ENCODE results near the gene PBX3.
"Not testable (repeated sequence)": the region's sequence is repeated elsewhere in the genome, so short reads cannot be mapped to it uniquely, and the experiment has no call there.

Gene PBX3

GRCh38 chr9:125757834-125758233 is 10.7 kb downstream of the PBX3 start:
- no peak overlapping the region for H3K4me3 ChIP-seq (ENCODE audit: low read length)
- TF ChIP-seq ZNF274 (IDR thresholded peaks at IDR 0.05; ENCODE audit: low read depth, low read length): no peak

DNA sequence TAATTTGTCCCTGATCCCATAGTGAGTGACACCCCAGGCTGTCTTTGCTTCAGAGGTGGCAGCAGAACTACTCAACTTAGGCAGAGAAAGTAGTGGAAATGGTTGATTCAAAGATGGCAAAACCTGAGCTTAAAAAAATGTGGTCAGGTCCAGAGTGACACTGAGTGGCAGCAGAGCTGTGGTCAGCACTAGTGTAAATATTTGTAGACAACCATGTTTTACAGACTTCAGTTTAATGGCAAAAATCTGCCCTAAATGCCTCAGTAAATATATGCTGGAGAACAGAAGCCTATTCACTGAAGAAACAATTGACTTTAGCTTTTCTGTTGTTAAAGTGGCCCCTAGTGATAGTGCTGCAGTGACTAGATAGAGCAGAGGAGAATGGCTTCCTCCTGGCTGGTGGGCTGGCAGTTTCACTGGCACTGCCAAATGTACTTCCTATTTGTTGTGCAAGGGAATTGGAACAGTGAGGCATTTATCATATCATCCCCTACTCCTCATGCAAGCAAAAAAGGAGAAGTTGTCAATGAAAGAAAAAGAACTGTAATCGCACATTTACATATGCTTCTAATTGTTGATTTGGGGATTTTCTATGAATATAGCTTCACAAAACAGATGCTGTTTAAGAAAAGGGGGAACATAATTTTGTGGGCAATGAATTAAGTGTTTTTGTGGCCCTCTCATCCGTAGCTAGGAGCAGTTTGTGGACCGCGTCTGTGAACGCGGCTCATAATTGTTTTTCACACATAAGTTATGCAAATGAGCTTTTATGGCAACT is 12.0 kb downstream of the PBX3 start:
- H3K4me3 ChIP-seq (ENCODE audit: low read length): peak overlapping the region; percentile 43; the same call in 1 of the 2 replicates
- TF ChIP-seq ZNF274 (IDR thresholded peaks at IDR 0.05; ENCODE audit: low read depth, low read length): no peak

- peak overlapping the region; percentile 43; the same call in 1 of the 2 replicates for H3K4me3 ChIP-seq (ENCODE audit: low read length)
- no peak for TF ChIP-seq ZNF274 (IDR thresholded peaks at IDR 0.05; ENCODE audit: low read depth, low read length)
Measured at GRCh38 chr9:125759764-125760129, 12.6 kb downstream of the PBX3 start.

GRCh38 chr9:125760537-125760936 is 13.4 kb downstream of the PBX3 start:
- H3K4me3 ChIP-seq (ENCODE audit: low read length): no peak overlapping the region
- no peak for TF ChIP-seq ZNF274 (IDR thresholded peaks at IDR 0.05; ENCODE audit: low read depth, low read length)

DNA sequence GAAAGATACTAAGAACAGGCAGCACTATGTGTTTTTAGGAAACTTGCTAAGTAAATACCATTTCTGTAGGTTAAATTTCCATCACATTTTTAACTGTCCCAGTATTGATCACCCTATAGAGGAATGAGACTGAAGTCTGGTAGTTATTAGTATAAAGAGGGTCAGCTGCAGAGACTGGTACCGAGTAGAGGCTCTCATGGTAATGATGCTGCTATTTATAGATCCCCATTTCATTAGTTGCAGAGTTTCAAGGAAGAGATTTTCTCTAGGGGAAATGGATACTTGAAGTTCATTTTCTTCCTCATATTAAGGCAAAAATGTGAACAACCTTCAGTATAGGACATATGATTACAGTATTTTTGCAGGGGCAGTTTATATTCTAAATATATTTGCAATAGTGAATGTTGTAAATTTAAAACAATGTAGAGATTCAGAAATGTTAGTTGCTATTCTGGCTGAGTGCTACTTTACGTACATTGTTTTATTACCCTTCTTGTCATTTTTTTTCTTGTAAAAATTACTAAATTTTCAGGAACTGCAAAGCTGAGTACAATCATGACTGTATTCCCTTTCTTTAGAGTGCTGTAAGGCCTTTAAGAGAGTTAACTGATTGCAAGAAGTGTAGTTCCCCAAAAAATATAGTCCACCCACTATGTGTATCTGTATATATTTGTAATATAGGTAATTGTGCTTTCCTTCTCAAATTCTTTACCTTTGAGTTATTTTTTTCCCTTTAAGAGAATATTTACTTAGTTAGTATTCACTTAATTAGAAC is 14.7 kb downstream of the PBX3 start:
- no peak for TF ChIP-seq ZNF274 (IDR thresholded peaks at IDR 0.05; ENCODE audit: low read depth, low read length)
- H3K4me3 ChIP-seq (ENCODE audit: low read length): no peak overlapping the region

DNA sequence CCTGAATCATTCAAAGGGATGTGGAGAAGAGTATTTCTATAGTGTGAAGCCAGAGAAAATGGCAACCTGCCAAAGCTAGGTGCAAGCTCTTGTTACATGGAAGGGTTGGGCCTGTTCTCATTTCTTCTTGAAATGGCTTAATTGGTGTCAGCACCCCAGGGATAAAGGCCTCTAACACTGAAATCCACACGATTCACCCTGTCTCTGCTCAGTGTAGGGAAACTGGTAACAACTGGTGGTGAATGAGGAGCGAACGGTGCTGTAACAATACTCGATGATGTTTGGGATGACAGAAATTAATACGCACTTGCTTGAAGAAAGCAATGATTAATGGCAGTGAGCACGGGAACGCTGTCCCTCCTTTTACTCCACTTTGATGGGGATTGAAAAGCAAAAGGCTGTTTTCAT is 16.2 kb downstream of the PBX3 start:
- no peak for TF ChIP-seq ZNF274 (IDR thresholded peaks at IDR 0.05; ENCODE audit: low read depth, low read length)
- H3K4me3 ChIP-seq (ENCODE audit: low read length): no peak overlapping the region

DNA sequence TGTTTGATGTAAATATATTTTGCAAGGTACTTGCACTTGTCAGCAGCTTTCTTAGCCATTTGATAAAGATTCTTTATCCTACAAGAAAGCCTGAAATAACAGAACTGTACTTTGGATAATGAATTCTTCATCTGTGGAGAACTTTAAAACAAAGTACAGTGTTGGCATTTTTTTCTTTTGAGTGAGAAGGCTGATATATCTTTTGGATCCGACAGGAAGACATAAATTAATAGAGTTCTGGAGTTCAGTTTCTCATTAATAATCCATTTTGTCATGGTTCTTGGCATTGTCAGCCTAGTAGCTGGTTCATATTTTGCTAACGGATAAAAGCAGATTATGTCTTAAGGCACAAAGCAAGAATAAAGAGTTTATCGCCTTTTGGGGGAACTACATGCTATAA is 17.0 kb downstream of the PBX3 start:
- no peak for TF ChIP-seq ZNF274 (IDR thresholded peaks at IDR 0.05; ENCODE audit: low read depth, low read length)
- H3K4me3 ChIP-seq (ENCODE audit: low read length): no peak overlapping the region

DNA sequence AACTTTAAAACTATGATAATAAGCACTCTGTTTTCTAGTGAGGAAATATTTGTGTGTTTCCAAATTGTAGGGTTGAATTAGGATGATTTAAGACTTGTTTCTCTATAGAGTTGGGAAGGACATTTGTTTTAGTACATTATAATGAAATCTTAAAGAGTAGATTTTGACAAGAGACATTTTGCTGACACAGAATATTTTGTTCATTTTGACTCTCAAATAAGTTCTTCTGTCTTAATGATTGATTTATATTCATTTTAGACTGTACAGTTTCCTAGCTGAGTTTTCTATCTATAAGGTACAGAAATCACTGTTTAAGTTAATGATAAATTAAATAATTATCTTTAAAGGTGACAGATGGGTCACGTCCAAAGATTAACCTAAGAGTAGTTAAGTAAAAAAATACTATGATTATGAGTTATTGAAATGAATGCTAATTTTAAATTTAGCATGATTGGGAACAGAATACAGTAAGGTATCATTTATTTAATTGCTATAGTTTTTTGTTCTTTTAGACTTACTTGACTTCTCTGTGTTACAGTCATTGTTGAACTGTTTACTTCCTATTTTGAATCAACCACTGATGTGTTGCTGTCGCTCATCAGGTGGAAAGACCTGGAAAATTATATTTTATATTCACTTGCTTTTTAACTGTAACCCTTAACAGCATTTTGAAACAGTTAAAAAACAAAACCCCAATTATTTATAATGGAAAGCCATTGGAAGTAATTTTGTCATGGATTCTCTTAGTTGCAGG is 19.5 kb downstream of the PBX3 start:
- no peak for TF ChIP-seq ZNF274 (IDR thresholded peaks at IDR 0.05; ENCODE audit: low read depth, low read length)
- H3K4me3 ChIP-seq (ENCODE audit: low read length): no peak overlapping the region

DNA sequence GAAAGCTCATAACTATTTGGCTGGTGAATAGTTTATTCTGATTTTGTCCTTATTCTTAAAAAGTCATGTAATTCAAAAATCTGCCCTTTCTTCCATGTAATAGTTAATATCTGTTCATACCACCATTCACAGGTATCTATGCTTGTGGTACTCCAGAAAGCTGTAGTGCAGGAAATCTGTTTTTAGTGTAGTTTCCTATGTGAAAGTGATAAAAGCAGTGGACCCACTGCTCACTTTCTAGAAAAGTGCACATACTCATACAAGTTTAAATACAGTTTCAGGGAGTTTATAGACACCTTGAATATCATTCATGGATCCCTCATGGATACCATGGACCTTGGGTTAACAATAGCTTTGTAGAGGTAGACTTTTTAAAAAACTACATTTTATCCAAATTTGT is 20.2 kb downstream of the PBX3 start:
- TF ChIP-seq ZNF274 (IDR thresholded peaks at IDR 0.05; ENCODE audit: low read depth, low read length): no peak

GRCh38 chr9:125768803-125769202 is 21.6 kb downstream of the PBX3 start:
- no peak overlapping the region for H3K4me3 ChIP-seq (ENCODE audit: low read length)
- no peak for TF ChIP-seq ZNF274 (IDR thresholded peaks at IDR 0.05; ENCODE audit: low read depth, low read length)

More for the DNA sequence above, 20.2 kb downstream of the PBX3 start:
- no peak overlapping the region for H3K4me3 ChIP-seq (ENCODE audit: low read length)

- TF ChIP-seq ZNF274 (IDR thresholded peaks at IDR 0.05; ENCODE audit: low read depth, low read length): no peak
- no peak overlapping the region for H3K4me3 ChIP-seq (ENCODE audit: low read length)
Measured at GRCh38 chr9:125771037-125771436, 23.9 kb downstream of the PBX3 start.

GRCh38 chr9:125772740-125773139 is 25.6 kb downstream of the PBX3 start:
- TF ChIP-seq ZNF274 (IDR thresholded peaks at IDR 0.05; ENCODE audit: low read depth, low read length): no peak
- no peak overlapping the region for H3K4me3 ChIP-seq (ENCODE audit: low read length)

DNA sequence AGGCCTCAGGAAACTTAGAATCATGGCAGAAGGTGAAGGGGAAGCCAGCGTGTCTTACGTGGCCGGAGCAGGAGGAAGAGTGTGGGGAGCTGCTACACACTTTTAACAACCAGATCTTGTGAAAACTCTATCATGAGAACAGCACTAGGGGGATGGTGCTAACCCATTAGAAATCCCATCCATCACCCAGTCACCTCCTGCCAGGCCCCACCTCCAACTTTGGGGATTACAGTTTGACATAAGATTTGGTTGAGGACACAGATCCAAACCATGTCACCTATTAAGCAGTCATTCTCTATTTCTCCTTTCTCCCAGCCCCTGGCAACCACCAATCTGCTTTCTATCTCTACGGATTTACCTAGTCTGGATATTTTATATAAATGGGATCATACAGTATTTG is 26.9 kb downstream of the PBX3 start:
- no peak overlapping the region for H3K4me3 ChIP-seq (ENCODE audit: low read length)
- TF ChIP-seq ZNF274 (IDR thresholded peaks at IDR 0.05; ENCODE audit: low read depth, low read length): no peak

GRCh38 chr9:125776789-125777188 is 29.6 kb downstream of the PBX3 start:
- not testable (repeated sequence) for H3K4me3 ChIP-seq (ENCODE audit: low read length)

DNA sequence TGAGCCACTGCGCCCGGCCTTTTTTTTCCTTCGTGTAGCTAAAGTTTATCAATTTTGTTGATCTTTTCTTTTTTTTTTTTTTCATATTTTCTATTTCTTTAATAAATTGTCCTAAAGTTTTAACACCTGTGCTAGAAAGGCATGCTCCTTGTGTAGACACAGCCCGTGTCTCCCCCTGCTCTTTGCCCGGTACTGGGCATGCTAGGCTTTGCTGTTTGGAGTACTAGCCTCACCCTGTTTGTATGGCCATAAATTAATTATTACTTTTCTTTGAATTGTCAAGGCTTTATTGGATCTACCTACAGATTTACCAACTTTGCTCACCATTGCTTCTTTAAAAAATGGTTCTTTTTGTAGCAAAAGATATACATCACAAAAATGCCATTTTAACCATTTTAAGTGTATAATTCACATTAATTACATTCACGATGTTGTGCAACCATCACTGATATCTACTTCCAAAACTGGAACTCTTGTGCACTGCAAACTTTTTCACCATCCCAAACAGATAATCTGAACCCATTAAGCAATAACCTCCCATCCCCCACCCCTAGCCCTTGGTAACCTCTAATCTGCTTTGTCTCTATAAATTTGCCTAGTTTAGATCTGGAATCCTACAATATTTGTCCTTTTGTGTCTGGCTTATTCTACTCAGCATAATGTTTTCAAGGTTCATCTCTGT is 31.5 kb downstream of the PBX3 start:
- H3K4me3 ChIP-seq (ENCODE audit: low read length): not testable (repeated sequence)

DNA sequence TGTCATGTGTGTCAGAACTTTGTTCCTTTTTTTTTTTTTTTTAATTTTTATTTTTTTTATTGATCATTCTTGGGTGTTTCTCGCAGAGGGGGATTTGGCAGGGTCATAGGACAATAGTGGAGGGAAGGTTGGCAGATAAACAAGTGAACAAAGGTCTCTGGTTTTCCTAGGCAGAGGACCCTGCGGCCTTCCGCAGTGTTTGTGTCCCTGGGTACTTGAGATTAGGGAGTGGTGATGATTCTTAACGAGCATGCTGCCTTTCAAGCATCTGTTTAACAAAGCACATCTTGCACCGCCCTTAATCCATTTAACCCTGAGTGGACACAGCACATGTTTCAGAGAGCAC is 32.0 kb downstream of the PBX3 start:
- H3K4me3 ChIP-seq (ENCODE audit: low read length): not testable (repeated sequence)

Measured in GM08714 (cell line).